Lung (tissue), 16 donors: ENCODE data around the gene VRTN. TPM values are rescaled to one million over a fixed set of nuclear protein-coding genes. Genes with fewer than 3 reads are reported as not detected.

Experiments used
- ATAC-seq: fragments of 200-7000 bp; cut with Tn5 transposase; one replicate; pipeline ENCODE4 v1.9.1; 2020; ENCODE audit warnings: moderate number of reproducible peaks; ENCODE audit not compliant: insufficient read depth, low FRiP score
- DNase-seq, 3 donors: peaks; one replicate each; pipeline ENCODE4 v3.0.0-alpha.2; 2013 to 2017
- H3K27ac ChIP-seq, 2 donors: one replicate each; pipeline ENCODE4 v1.5.1; 2013; ENCODE audit warnings: mild to moderate bottlenecking in 2 of 2, moderate library complexity in 2 of 2, control low read depth in 1 of 2, inconsistent platforms in 1 of 2, low read depth in 1 of 2, low read length in 1 of 2
- H3K27me3 ChIP-seq, 3 donors: one replicate each; pipeline ENCODE4 v1.5.1; 2013; ENCODE audit warnings: low read length in 2 of 3; ENCODE audit not compliant: control insufficient read depth in 3 of 3, insufficient read depth in 3 of 3
- H3K36me3 ChIP-seq, 4 donors: one replicate each; pipeline ENCODE4 v1.5.1; 2013; ENCODE audit warnings: low read length in 4 of 4, mild to moderate bottlenecking in 1 of 4, moderate library complexity in 1 of 4; ENCODE audit not compliant: control insufficient read depth in 4 of 4, insufficient read depth in 4 of 4
- H3K4me1 ChIP-seq, 5 donors: one replicate each; pipeline ENCODE4 v1.5.1; 2013; ENCODE audit warnings: low read length in 5 of 5, mild to moderate bottlenecking in 2 of 5, moderate library complexity in 1 of 5; ENCODE audit not compliant: control insufficient read depth in 5 of 5, insufficient read depth in 5 of 5
- H3K4me3 ChIP-seq: one replicate; pipeline ENCODE4 v1.5.1; 2013; ENCODE audit warnings: mild to moderate bottlenecking, control low read depth, moderate library complexity
- H3K9ac ChIP-seq, 2 donors: one replicate each; pipeline ENCODE4 v1.5.1; 2013; ENCODE audit warnings: low read length in 2 of 2, control low read depth in 1 of 2; ENCODE audit not compliant: insufficient read depth in 1 of 2
- H3K9me3 ChIP-seq, 4 donors: one replicate each; pipeline ENCODE4 v1.5.1; 2013; ENCODE audit warnings: low read length in 3 of 4, mild to moderate bottlenecking in 1 of 4, moderate library complexity in 1 of 4; ENCODE audit not compliant: control insufficient read depth in 4 of 4, insufficient read depth in 3 of 4
- WGBS, 2 donors: extraction: QIAGEN DNeasy Blood & Tissue Kit; methylation state at CpG; one replicate each; pipeline ENCODE4 v1.1.7; 2013; 5-methylcytosine and 5-hydroxymethylcytosine counted together
- long read RNA-seq, 5 donors: transcript quantifications; one replicate each; lab custom pipeline, GENCODE V29; 2026
- polyA plus RNA-seq, 2 donors: library from polyadenylated mRNA; stranded (reverse); fragments of 200-250 nt; gene quantifications; one replicate each; pipeline ENCODE4 v1.2.1, GENCODE V29; 2013
- total RNA-seq, 2 donors: library from RNA; depleted of rRNA in 1 of 2; stranded (reverse); fragments of >200 nt in 1 of 2; gene quantifications; one replicate each; pipeline ENCODE4 v1.2.1, GENCODE V29; 2014 to 2021
- TF ChIP-seq, protein P1 (sequence below): IDR thresholded peaks from 2 replicates; pipeline ENCODE4 v1.5.1; 2012; ENCODE audit warnings: mild to moderate bottlenecking; ENCODE audit errors: control extremely low read depth, extremely low read depth
- donor health status: control.
- donor health status: control.
- donor health status: Bipolar disorder and iron deficiency.
- donor health status: healthy.
- donor health status: DM: yes; HTN: yes; CAD: no.

VRTN gene, protein sequence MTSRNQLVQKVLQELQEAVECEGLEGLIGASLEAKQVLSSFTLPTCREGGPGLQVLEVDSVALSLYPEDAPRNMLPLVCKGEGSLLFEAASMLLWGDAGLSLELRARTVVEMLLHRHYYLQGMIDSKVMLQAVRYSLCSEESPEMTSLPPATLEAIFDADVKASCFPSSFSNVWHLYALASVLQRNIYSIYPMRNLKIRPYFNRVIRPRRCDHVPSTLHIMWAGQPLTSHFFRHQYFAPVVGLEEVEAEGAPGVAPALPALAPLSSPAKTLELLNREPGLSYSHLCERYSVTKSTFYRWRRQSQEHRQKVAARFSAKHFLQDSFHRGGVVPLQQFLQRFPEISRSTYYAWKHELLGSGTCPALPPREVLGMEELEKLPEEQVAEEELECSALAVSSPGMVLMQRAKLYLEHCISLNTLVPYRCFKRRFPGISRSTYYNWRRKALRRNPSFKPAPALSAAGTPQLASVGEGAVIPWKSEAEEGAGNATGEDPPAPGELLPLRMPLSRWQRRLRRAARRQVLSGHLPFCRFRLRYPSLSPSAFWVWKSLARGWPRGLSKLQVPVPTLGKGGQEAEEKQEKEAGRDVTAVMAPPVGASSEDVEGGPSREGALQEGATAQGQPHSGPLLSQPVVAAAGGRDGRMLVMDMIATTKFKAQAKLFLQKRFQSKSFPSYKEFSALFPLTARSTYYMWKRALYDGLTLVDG
- total RNA-seq (under 1 TPM in 1 of 2 donors, not detected in 1; 0.06 TPM), polyA plus RNA-seq (not detected)
- long read RNA-seq, donor 1 = 0 reads
- long read RNA-seq, donor 2 = 0 reads
- long read RNA-seq, donor 3 = 0 reads
- long read RNA-seq, donor 4 = 0 reads
- long read RNA-seq, donor 5, partial matches to known transcripts = 416 of 416 reads
- long read RNA-seq, donor 5, other reads (novel, unspliced or antisense) = 0 of 416 reads

GRCh38 chr14:74348241-74348734, at the start of gene VRTN:
Gene VRTN (plus strand): TSS chr14:74348471. CDS start chr14:74356784, 8,313 bp downstream.
- DNase-seq (no peak), ATAC-seq (no peak)
- 66 to 68% methylated on average over 12 of the region's 12 CpGs for WGBS, 2 donors
- H3K9me3 ChIP-seq = no peaks in the 10 kb centered on the region
- no peak within 1 kb of the TSS for H3K9ac ChIP-seq
- peaks cover 0 to 7% (median 3%) of the 10 kb centered on the region in 3 donors for H3K27me3 ChIP-seq
- H3K27ac ChIP-seq = no peak within 1 kb of the TSS
- H3K4me3 ChIP-seq = no peak within 1 kb of the TSS
- no peaks in the 10 kb centered on the region for H3K36me3 ChIP-seq
- H3K4me1 ChIP-seq = no peaks in the 10 kb centered on the region
- TF ChIP-seq, protein P1, sequence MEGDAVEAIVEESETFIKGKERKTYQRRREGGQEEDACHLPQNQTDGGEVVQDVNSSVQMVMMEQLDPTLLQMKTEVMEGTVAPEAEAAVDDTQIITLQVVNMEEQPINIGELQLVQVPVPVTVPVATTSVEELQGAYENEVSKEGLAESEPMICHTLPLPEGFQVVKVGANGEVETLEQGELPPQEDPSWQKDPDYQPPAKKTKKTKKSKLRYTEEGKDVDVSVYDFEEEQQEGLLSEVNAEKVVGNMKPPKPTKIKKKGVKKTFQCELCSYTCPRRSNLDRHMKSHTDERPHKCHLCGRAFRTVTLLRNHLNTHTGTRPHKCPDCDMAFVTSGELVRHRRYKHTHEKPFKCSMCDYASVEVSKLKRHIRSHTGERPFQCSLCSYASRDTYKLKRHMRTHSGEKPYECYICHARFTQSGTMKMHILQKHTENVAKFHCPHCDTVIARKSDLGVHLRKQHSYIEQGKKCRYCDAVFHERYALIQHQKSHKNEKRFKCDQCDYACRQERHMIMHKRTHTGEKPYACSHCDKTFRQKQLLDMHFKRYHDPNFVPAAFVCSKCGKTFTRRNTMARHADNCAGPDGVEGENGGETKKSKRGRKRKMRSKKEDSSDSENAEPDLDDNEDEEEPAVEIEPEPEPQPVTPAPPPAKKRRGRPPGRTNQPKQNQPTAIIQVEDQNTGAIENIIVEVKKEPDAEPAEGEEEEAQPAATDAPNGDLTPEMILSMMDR = no peak

- Histone ChIP-seq H3K9me3 (no peaks in the 10 kb centered on the region), H3K9ac (no peak overlapping the region), H3K4me1 (peaks cover 0 to 3% (median 0%) of the 10 kb centered on the region in 5 donors), H3K27me3 (no peaks in the 10 kb centered on the region), H3K27ac (peak overlapping the region in 1 of 2 donors; percentile 58), H3K4me3 (no peak overlapping the region), H3K36me3 (peaks cover 2 to 34% (median 30%) of the 10 kb centered on the region in 4 donors)
- DNase-seq = peak in 2 of 3 donors; percentile 10 to 27
- 42 to 52% methylated on average over 10 of the region's 10 CpGs for WGBS, 2 donors
- no peak for ATAC-seq
- TF ChIP-seq, protein P1 = no peak
Measured at GRCh38 chr14:74299061-74299545, 49.2 kb upstream of the VRTN start.

DNA sequence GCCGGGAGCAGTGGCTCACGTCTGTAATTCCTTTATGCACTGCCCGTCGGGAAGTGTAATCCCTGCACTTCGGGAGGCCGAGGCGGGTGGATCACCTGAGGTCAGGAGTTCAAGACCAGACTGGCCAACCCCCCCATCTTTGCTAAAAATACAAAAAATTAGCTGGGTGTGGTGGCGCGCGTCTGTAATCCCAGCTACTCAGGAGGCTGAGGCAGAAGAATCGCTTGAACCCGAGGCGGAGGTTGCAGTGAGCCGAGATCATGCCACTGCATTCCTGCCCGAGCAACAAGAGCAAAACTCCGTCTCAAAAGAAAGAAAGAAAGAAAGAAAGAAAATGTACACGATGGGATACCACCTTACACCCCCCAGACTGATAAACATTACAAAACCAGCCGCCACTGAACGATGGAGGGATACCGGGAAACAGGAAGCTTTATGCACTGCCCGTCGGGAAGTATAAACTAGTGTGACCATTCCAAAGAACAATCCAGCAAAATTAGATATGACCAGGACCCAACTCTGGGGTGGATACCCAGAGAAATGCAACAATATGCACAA, 46.6 kb upstream of the VRTN start:
- ATAC-seq (no peak), DNase-seq (peak in 1 of 3 donors; percentile 8)
- TF ChIP-seq, protein P1 = no peak
- Histone ChIP-seq H3K4me1 (peaks cover 0 to 3% (median 0%) of the 10 kb centered on the region in 5 donors), H3K27me3 (no peaks in the 10 kb centered on the region), H3K4me3 (peak overlapping the region; percentile 89), H3K9me3 (no peaks in the 10 kb centered on the region), H3K27ac (no peak overlapping the region), H3K9ac (peak overlapping the region in 1 of 2 donors; percentile 1), H3K36me3 (peaks cover 0 to 17% (median 14%) of the 10 kb centered on the region in 4 donors)
- WGBS, 2 donors = 21 to 27% methylated on average over 22 of the region's 22 CpGs
